Neural progenitor cell (in vitro differentiated cells): ENCODE measurements around the gene SCAPER.

Experiments used
- EZH2phosphoT487 ChIP-seq: fragments of 200-600 bp; sonication (generic); IDR thresholded peaks from 2 replicates; pipeline ENCODE4 v1.6.1; 2017; ENCODE audit warnings: antibody characterized with exemption
- TF ChIP-seq, protein P1 (sequence below): fragments of 200-600 bp; sonication (generic); IDR thresholded peaks from 2 replicates; pipeline ENCODE4 v1.5.1; 2017; ENCODE audit warnings: antibody characterized with exemption, mild to moderate bottlenecking

DNA sequence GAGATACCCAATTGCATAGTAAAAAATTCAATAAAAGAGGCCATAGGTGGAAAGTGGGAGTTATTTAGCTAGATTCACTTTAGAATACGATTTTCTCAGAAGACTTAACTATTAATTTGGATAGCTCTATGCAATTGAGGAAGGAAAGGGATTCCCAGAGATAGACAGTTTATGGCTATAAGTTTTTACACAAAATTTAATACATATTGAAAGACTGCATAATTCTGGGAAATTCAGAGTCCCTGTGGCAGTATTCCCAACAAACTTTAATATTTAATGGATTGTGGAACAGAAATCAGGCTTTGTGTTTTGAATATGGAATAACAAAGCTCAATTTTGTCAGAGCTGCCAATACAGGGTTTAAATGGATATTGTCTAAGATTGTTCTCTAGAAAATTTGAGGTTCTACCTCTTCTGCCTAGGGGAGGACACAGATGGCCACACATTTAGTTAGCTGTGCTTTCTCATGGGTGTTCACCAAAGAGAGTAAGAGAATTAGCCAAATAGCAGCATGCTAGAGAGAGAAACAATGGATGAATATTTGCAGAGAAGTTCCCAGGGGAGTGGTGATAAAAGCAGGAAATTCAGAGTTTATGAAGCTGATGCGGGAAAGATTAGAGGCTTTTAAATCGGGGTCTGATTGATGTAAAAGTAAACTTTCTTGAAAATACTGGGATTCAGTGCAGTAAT lies 560.1 kb downstream of the SCAPER start:
- TF ChIP-seq, protein P1, sequence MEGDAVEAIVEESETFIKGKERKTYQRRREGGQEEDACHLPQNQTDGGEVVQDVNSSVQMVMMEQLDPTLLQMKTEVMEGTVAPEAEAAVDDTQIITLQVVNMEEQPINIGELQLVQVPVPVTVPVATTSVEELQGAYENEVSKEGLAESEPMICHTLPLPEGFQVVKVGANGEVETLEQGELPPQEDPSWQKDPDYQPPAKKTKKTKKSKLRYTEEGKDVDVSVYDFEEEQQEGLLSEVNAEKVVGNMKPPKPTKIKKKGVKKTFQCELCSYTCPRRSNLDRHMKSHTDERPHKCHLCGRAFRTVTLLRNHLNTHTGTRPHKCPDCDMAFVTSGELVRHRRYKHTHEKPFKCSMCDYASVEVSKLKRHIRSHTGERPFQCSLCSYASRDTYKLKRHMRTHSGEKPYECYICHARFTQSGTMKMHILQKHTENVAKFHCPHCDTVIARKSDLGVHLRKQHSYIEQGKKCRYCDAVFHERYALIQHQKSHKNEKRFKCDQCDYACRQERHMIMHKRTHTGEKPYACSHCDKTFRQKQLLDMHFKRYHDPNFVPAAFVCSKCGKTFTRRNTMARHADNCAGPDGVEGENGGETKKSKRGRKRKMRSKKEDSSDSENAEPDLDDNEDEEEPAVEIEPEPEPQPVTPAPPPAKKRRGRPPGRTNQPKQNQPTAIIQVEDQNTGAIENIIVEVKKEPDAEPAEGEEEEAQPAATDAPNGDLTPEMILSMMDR = no peak
- peak; percentile 3 for TF ChIP-seq EZH2phosphoT487
